Peyer's patch (tissue), 4 donors: ENCODE measurements around the gene PCDHGB6. TPM values are rescaled to one million over a fixed set of nuclear protein-coding genes. Genes with fewer than 3 reads are reported as not detected.
"Not testable (repeated sequence)": the region's sequence is repeated elsewhere in the genome, so short reads cannot be mapped to it uniquely, and the experiment has no call there.

Experiments used
- DNase-seq, 3 donors: peaks; one replicate each; pipeline ENCODE4 v3.0.0-alpha.2; 2017 to 2019
- H3K27ac ChIP-seq, 4 donors: fragments of 200-600 bp; sonication (generic); one replicate each; pipeline ENCODE4 v1.5.1; 2016 to 2019
- H3K27me3 ChIP-seq, 2 donors: fragments of 200-600 bp; sonication (generic); one replicate each; pipeline ENCODE4 v1.5.1; 2019
- H3K36me3 ChIP-seq, 3 donors: fragments of 200-600 bp; sonication (generic); one replicate each; pipeline ENCODE4 v1.5.1; 2016 to 2019
- H3K4me1 ChIP-seq, 4 donors: fragments of 200-600 bp; sonication (generic); one replicate each; pipeline ENCODE4 v1.5.1; 2016 to 2019
- H3K4me3 ChIP-seq, 4 donors: fragments of 200-600 bp; sonication (generic); 1 replicate in 3 of 4; 2 replicates in 1 of 4; pipeline ENCODE4 v1.5.1; 2016 to 2019; ENCODE audit warnings: mild to moderate bottlenecking in 1 of 4
- H3K9me3 ChIP-seq, 4 donors: fragments of 200-600 bp; sonication (generic); one replicate each; pipeline ENCODE4 v1.5.1; 2016 to 2019; ENCODE audit warnings: mild to moderate bottlenecking in 1 of 4
- POLR2A ChIP-seq, 2 donors: fragments of 450-650 bp; IDR thresholded peaks; one replicate each; pipeline ENCODE4 v1.5.1; 2017; ENCODE audit warnings: antibody characterized with exemption in 2 of 2, mild to moderate bottlenecking in 2 of 2, moderate library complexity in 2 of 2
- total RNA-seq, 4 donors: library from RNA; depleted of rRNA; stranded (reverse); fragments of >200 nt; gene quantifications; one replicate each; pipeline ENCODE4 v1.1.0, GENCODE V29; 2016
- TF ChIP-seq, protein P1 (sequence below), 6 experiments: fragments of 450-650 bp in 4 of 6; fragments of 200-600 bp in 2 of 6; sonication (generic) in 1 of 6; IDR thresholded peaks; one replicate each; pipeline ENCODE4 v1.5.1; 2017 to 2019; ENCODE audit warnings: antibody characterized with exemption in 6 of 6, mild to moderate bottlenecking in 3 of 6, moderate library complexity in 1 of 6

PCDHGB6 gene
- total RNA-seq, 4 donors from 2014 or later = 1.1 to 7.4 (median 3.3) TPM

DNA sequence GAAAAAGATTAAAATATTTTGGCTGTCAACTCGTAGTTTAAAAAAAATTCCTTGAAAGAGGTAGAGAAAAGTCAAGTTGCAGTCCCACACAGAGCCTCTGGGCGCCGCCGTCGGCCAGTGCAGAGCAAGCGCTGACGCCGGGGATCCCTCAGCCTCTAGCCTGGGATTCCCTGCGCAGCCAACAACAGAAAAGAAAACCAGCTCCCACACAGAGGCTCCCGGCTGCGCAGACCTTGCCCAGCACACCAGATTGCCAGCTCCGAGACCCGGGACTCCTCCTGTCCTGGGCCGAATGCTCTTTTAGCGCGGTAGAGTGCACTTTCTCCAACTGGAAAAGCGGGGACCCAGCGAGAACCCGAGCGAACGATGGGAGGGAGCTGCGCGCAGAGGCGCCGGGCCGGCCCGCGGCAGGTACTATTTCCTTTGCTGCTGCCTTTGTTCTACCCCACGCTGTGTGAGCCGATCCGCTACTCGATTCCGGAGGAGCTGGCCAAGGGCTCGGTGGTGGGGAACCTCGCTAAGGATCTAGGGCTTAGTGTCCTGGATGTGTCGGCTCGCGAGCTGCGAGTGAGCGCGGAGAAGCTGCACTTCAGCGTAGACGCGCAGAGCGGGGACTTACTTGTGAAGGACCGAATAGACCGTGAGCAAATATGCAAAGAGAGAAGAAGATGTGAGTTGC lies 9.8 kb downstream of the PCDHGB6 start, which contains the start of gene PCDHGB7:
Gene PCDHGB7, plus strand, starts transcription at position 184 of the 679 bp plus-strand sequence. Its CDS starts 183 bp downstream, at position 367.
- Histone ChIP-seq H3K9me3 (peaks cover 0 to 85% (median 25%) of the 10 kb centered on the region in 4 donors), H3K4me3 (peak within 1 kb of the TSS in 3 of 4 donors; percentile 26 to 41 (median 39))
- H3K27me3 ChIP-seq, H3K36me3 ChIP-seq, H3K4me1 ChIP-seq, H3K27ac ChIP-seq: not testable (repeated sequence)
- DNase-seq = peak in 2 of 3 donors; percentile 54 to 80
- TF ChIP-seq, protein P1, sequence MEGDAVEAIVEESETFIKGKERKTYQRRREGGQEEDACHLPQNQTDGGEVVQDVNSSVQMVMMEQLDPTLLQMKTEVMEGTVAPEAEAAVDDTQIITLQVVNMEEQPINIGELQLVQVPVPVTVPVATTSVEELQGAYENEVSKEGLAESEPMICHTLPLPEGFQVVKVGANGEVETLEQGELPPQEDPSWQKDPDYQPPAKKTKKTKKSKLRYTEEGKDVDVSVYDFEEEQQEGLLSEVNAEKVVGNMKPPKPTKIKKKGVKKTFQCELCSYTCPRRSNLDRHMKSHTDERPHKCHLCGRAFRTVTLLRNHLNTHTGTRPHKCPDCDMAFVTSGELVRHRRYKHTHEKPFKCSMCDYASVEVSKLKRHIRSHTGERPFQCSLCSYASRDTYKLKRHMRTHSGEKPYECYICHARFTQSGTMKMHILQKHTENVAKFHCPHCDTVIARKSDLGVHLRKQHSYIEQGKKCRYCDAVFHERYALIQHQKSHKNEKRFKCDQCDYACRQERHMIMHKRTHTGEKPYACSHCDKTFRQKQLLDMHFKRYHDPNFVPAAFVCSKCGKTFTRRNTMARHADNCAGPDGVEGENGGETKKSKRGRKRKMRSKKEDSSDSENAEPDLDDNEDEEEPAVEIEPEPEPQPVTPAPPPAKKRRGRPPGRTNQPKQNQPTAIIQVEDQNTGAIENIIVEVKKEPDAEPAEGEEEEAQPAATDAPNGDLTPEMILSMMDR (IDR thresholded peaks at IDR 0.05) = peak; percentile 24 to 51 (median 40)

DNA sequence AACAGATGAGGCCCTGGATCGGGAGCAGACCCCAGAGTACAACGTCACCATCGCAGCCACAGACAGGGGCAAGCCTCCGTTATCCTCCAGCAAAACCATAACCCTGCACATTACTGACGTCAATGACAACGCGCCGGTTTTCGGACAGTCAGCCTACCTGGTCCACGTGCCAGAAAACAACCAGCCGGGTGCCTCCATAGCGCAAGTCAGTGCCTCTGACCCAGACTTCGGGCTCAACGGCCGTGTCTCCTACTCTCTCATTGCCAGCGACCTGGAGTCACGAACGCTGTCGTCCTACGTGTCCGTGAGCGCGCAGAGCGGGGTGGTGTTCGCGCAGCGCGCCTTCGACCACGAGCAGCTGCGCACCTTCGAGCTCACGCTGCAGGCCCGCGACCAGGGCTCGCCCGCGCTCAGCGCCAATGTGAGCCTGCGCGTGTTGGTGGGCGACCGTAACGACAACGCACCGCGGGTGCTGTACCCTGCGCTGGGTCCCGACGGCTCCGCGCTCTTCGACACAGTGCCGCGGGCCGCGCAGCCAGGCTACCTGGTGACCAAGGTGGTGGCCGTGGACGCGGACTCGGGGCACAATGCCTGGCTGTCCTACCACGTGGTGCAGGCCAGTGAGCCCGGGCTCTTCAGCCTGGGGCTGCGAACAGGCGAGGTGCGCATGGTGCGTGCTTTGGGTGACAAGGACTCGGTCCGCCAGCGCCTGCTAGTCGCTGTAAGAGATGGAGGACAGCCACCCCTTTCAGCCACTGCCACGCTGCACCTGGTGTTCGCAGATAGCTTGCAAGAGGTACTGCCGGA lies 11.5 kb downstream of the PCDHGB6 start:
- TF ChIP-seq POLR2A (IDR thresholded peaks at IDR 0.05) = no peak
- TF ChIP-seq, protein P1 (IDR thresholded peaks at IDR 0.05) = no peak
- H3K27ac ChIP-seq = no peak overlapping the region
- DNase-seq = no peak
- no peaks in the 10 kb centered on the region for H3K27me3 ChIP-seq
- no peak overlapping the region for H3K4me3 ChIP-seq
- no peaks in the 10 kb centered on the region for H3K36me3 ChIP-seq
- H3K4me1 ChIP-seq = no peaks in the 10 kb centered on the region
- peaks cover 0 to 80% (median 26%) of the 10 kb centered on the region in 4 donors for H3K9me3 ChIP-seq

DNA sequence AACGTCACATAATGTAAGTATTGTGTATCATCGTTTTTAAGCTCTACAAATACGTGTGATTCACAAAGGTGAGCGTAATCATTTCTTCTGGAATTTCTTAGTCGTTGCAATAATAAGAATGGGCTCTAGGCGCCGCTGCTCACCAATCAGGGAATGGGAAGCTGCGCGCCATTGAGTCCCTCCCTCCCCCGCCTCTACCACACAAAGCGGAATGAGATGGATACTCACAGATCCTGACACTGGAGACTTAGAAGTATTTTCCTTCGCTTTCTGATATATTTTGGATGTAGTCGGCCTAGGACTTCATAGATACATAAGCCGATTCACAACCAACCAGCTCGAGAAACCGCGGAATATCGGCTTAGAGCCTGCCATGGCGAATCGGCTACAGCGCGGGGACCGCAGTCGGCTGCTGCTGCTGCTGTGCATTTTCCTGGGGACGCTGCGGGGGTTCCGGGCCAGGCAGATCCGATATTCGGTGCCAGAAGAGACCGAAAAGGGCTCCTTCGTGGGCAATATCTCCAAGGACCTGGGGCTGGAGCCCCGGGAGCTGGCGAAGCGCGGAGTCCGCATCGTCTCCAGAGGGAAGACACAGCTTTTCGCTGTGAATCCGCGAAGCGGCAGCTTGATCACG lies 13.2 kb downstream of the PCDHGB6 start, which contains the start of gene PCDHGA11:
Gene PCDHGA11, plus strand, starts transcription at position 197 of the 634 bp plus-strand sequence. Its CDS starts 177 bp downstream, at position 374.
- Histone ChIP-seq H3K27me3 (no peaks in the 10 kb centered on the region), H3K9me3 (peaks cover 0 to 77% (median 21%) of the 10 kb centered on the region in 4 donors), H3K27ac (no peak within 1 kb of the TSS), H3K36me3 (no peaks in the 10 kb centered on the region), H3K4me1 (no peaks in the 10 kb centered on the region), H3K4me3 (peak within 1 kb of the TSS; percentile 13 to 31 (median 30))
- TF ChIP-seq, protein P1 (IDR thresholded peaks at IDR 0.05) = peak in 4 of 6 experiments; percentile 13 to 33 (median 20)
- no peak for TF ChIP-seq POLR2A (IDR thresholded peaks at IDR 0.05)
- peak in 2 of 3 donors; percentile 46 to 67 for DNase-seq

GRCh38 chr5:141421489-141421855 lies 13.7 kb downstream of the PCDHGB6 start:
- peak overlapping the region in 2 of 4 donors; percentile 30 for H3K4me3 ChIP-seq
- H3K27me3 ChIP-seq = no peaks in the 10 kb centered on the region
- H3K4me1 ChIP-seq = no peaks in the 10 kb centered on the region
- no peak for TF ChIP-seq POLR2A (IDR thresholded peaks at IDR 0.05)
- TF ChIP-seq, protein P1 (IDR thresholded peaks at IDR 0.05) = no peak
- H3K36me3 ChIP-seq = no peaks in the 10 kb centered on the region
- H3K27ac ChIP-seq = no peak overlapping the region
- H3K9me3 ChIP-seq = peaks cover 0 to 80% (median 21%) of the 10 kb centered on the region in 4 donors
- DNase-seq = no peak

DNA sequence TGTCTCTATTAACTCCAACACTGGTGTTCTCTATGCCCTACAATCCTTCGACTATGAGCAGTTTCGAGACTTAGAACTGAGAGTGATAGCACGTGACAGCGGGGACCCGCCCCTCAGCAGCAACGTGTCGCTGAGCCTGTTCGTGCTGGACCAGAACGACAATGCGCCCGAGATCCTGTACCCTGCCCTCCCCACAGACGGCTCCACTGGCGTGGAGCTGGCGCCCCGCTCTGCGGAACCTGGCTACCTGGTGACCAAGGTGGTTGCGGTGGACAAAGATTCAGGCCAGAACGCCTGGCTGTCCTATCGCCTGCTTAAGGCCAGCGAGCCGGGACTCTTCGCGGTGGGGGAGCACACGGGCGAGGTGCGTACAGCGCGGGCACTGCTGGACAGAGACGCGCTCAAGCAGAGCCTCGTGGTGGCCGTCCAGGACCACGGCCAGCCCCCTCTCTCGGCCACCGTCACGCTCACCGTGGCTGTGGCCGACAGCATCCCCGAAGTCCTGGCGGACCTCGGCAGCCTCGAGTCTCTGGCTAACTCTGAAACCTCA lies 15.0 kb downstream of the PCDHGB6 start:
- Histone ChIP-seq H3K27ac (no peak overlapping the region), H3K27me3 (no peaks in the 10 kb centered on the region), H3K4me1 (no peaks in the 10 kb centered on the region), H3K9me3 (peaks cover 0 to 85% (median 24%) of the 10 kb centered on the region in 4 donors), H3K36me3 (no peaks in the 10 kb centered on the region), H3K4me3 (no peak overlapping the region)
- DNase-seq = no peak
- TF ChIP-seq, protein P1 (IDR thresholded peaks at IDR 0.05) = no peak
- no peak for TF ChIP-seq POLR2A (IDR thresholded peaks at IDR 0.05)
